Prostate gland (tissue), 2 donors: ENCODE results near the gene CPSF3. TPM values are rescaled to one million over a fixed set of nuclear protein-coding genes. Genes with fewer than 3 reads are reported as not detected.

ENCODE experiments used
- DNase-seq: peaks from one replicate; pipeline ENCODE4 v3.0.0-alpha.2; 2019; ENCODE audit warnings: low spot score
- H3K27ac ChIP-seq, 2 donors: fragments of 200-600 bp; sonication (generic); 2 replicates each; pipeline ENCODE4 v1.5.1; 2017 to 2019
- H3K27me3 ChIP-seq: fragments of 200-600 bp; sonication (generic); replicated peaks from 2 replicates; pipeline ENCODE4 v1.5.1; 2019; ENCODE audit not compliant: insufficient read depth
- H3K36me3 ChIP-seq, 2 donors: fragments of 200-600 bp; sonication (generic); 1 replicate in 1 of 2; 2 replicates in 1 of 2; pipeline versions ENCODE4 v1.5.1 to v1.8.1; 2017 to 2019
- H3K4me1 ChIP-seq: fragments of 200-600 bp; sonication (generic); replicated peaks from 2 replicates; pipeline ENCODE4 v1.5.1; 2019
- H3K4me3 ChIP-seq, 2 donors: fragments of 200-600 bp; sonication (generic); 2 replicates each; pipeline ENCODE4 v1.5.1; 2017 to 2019
- H3K9me3 ChIP-seq: fragments of 200-600 bp; sonication (generic); 2 replicates; pipeline ENCODE4 v1.5.1; 2017
- CTCF ChIP-seq, 4 experiments: fragments of 200-600 bp in 2 of 4; fragments of 450-650 bp in 2 of 4; sonication (generic) in 2 of 4; IDR thresholded peaks; 1 replicate in 3 of 4; 2 replicates in 1 of 4; pipeline ENCODE4 v1.5.1; 2016 to 2019; ENCODE audit warnings: antibody characterized with exemption in 4 of 4, mild to moderate bottlenecking in 2 of 4, moderate library complexity in 2 of 4
- POLR2A ChIP-seq: fragments of 450-650 bp; IDR thresholded peaks from one replicate; pipeline ENCODE4 v1.6.1; 2016; ENCODE audit warnings: antibody characterized with exemption, mild to moderate bottlenecking
- POLR2AphosphoS5 ChIP-seq: sonication (generic); formaldehyde crosslinking; IDR thresholded peaks from one replicate; pipeline ENCODE4 v1.6.1; 2017; ENCODE audit warnings: antibody characterized with exemption
- WGBS: methylation state at CpG from one replicate; pipeline ENCODE4 v1.1.5; 2018; 5-methylcytosine and 5-hydroxymethylcytosine counted together
- intact Hi-C: fragments of 100-400 bp; cut with DNase I; formaldehyde crosslinking; loops from one replicate; pipeline ENCODE4 v1.14.2; 2022
- total RNA-seq, 2 donors: library from RNA; depleted of rRNA; stranded (reverse); fragments of >200 nt; gene quantifications; one replicate each; pipeline ENCODE4 v1.1.0, GENCODE V29; 2016

CPSF3 gene
- total RNA-seq, 2 donors from 2014 or later, result 24.8 to 50.8 TPM

GRCh38 chr2:9418746-9419145 is 4.7 kb upstream of the CPSF3 start:
- H3K4me1 ChIP-seq, result peaks cover 2% of the 10 kb centered on the region
- no peaks in the 10 kb centered on the region for H3K9me3 ChIP-seq
- H3K36me3 ChIP-seq, result no peaks in the 10 kb centered on the region
- intact Hi-C loops, result no loop called here
- H3K27me3 ChIP-seq, result no peaks in the 10 kb centered on the region
- no peak overlapping the region for H3K27ac ChIP-seq
- TF ChIP-seq POLR2A (no peak), POLR2AphosphoS5 (no peak), CTCF (IDR thresholded peaks at IDR 0.05) (no peak)
- WGBS, result 87% methylated on average over 4 of the region's 4 CpGs
- no peak overlapping the region for H3K4me3 ChIP-seq
- DNase-seq, result no peak

DNA sequence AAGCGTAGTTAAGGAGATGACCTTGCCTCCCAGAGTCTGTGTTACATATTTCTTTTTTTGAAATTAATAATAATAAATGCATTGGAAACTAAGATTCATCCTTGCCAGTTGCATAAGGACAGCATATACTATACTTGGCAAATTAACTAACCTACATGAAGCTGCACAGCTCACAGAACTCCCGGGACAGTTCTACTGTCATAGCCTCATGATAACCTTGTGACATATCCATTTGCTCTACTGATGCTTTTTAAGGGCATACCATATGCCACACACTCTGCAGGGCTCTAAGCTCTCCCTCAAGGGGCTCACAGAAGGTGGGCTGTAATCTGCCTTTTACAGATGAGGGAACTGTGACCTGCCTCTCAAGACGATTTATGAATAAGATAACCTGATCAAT is 3.9 kb upstream of the CPSF3 start:
- DNase-seq, result no peak
- intact Hi-C loops, result no loop called here
- H3K27me3 ChIP-seq, result no peaks in the 10 kb centered on the region
- H3K4me3 ChIP-seq, result no peak overlapping the region
- no peak overlapping the region for H3K27ac ChIP-seq
- TF ChIP-seq POLR2A, result no peak
- TF ChIP-seq POLR2AphosphoS5, result no peak
- TF ChIP-seq CTCF (IDR thresholded peaks at IDR 0.05), result no peak
- WGBS, result 97% methylated on average over 3 of the region's 3 CpGs
- H3K9me3 ChIP-seq, result no peaks in the 10 kb centered on the region
- peaks cover 2% of the 10 kb centered on the region for H3K4me1 ChIP-seq
- no peaks in the 10 kb centered on the region for H3K36me3 ChIP-seq

GRCh38 chr2:9420495-9420894 is 3.0 kb upstream of the CPSF3 start:
- no peaks in the 10 kb centered on the region for H3K9me3 ChIP-seq
- intact Hi-C loops, result no loop called here
- no peaks in the 10 kb centered on the region for H3K36me3 ChIP-seq
- no peak overlapping the region for H3K4me3 ChIP-seq
- H3K27ac ChIP-seq, result no peak overlapping the region
- no peak for DNase-seq
- 65% methylated on average over 10 of the region's 10 CpGs for WGBS
- H3K27me3 ChIP-seq, result no peaks in the 10 kb centered on the region
- no peak for TF ChIP-seq POLR2A
- no peak for TF ChIP-seq CTCF (IDR thresholded peaks at IDR 0.05)
- TF ChIP-seq POLR2AphosphoS5, result no peak
- peaks cover 2% of the 10 kb centered on the region for H3K4me1 ChIP-seq

GRCh38 chr2:9422321-9423099 is 944 bp upstream of the CPSF3 start:
- DNase-seq, result no peak
- no peak for TF ChIP-seq POLR2A
- no peak for TF ChIP-seq CTCF (IDR thresholded peaks at IDR 0.05)
- TF ChIP-seq POLR2AphosphoS5, result no peak
- H3K36me3 ChIP-seq, result no peaks in the 10 kb centered on the region
- H3K9me3 ChIP-seq, result no peaks in the 10 kb centered on the region
- peak overlapping the region; percentile 60 to 91 for H3K4me3 ChIP-seq
- 3% methylated on average over 37 of the region's 42 CpGs for WGBS
- peak overlapping the region; percentile 89 to 92 for H3K27ac ChIP-seq
- intact Hi-C loops, result loop anchor here (2.0 kb wide), 1 partner anchor 216 kb away; the partner anchor contains the start of gene ASAP2
- peaks cover 2% of the 10 kb centered on the region for H3K4me1 ChIP-seq
- H3K27me3 ChIP-seq, result no peaks in the 10 kb centered on the region

DNA sequence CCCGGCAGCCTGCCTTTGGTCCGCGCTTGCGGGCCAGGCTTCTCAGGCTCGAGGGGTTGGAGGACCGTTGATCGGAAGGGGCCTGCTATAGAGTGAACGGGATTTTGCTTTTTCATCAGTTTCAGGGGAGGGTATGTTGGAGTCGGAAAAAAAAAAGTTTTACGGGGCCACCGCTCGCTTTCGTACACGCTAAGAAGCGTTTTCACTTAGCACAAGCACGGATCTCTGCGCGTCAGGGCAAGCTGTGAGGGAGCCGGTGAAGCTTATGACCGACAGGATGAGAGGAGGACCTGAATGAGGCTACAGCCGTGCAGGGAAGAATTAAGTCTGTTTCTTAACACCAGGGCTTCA is 443 bp downstream of the CPSF3 start:
- Histone ChIP-seq H3K27me3 (no peaks in the 10 kb centered on the region), H3K36me3 (no peaks in the 10 kb centered on the region), H3K27ac (peak overlapping the region; percentile 89 to 92), H3K9me3 (no peaks in the 10 kb centered on the region), H3K4me1 (peaks cover 2% of the 10 kb centered on the region), H3K4me3 (peak overlapping the region; percentile 60 to 91)
- intact Hi-C loops, result loop anchor here (2.0 kb wide), 1 partner anchor 217 kb away; the partner anchor contains the start of gene ASAP2
- under 1% methylated on average over 21 of the region's 21 CpGs for WGBS
- no peak for DNase-seq
- TF ChIP-seq POLR2AphosphoS5 (no peak), POLR2A (no peak), CTCF (IDR thresholded peaks at IDR 0.05) (no peak)
